PFSK-1 (cell line): Measurements from ENCODE around the gene ROBO4.

Experiments
- POLR2AphosphoS5 ChIP-seq: IDR thresholded peaks from 2 replicates; pipeline ENCODE4 v1.6.1; 2012; ENCODE audit warnings: low read depth, mild to moderate bottlenecking, control low read depth, low read length, moderate library complexity
- REST ChIP-seq, 2 experiments: IDR thresholded peaks; 2 replicates each; pipeline versions ENCODE4 v1.6.1 to v1.8.0; 2011 to 2012; ENCODE audit warnings: low read depth in 2 of 2, low read length in 2 of 2, control low read depth in 1 of 2, inconsistent platforms in 1 of 2, mild to moderate bottlenecking in 1 of 2, moderate library complexity in 1 of 2; ENCODE audit not compliant: insufficient read depth in 1 of 2
- SIN3A ChIP-seq: IDR thresholded peaks from 2 replicates; pipeline ENCODE4 v1.6.1; 2012; ENCODE audit warnings: mild to moderate bottlenecking, low read length, moderate library complexity, borderline replicate concordance; ENCODE audit not compliant: insufficient read depth
- TAF1 ChIP-seq: IDR thresholded peaks from 2 replicates; pipeline ENCODE4 v1.6.1; 2012; ENCODE audit warnings: low read length, control low read depth, borderline replicate concordance; ENCODE audit not compliant: insufficient read depth

- TF ChIP-seq SIN3A (no peak), REST (IDR thresholded peaks at IDR 0.05; ENCODE audit: insufficient read depth in 1 of 2, low read depth in 2 of 2, low read length in 2 of 2) (no peak), TAF1 (no peak), POLR2AphosphoS5 (no peak)
These were observed 22.3 kb downstream of the ROBO4 start for GRCh38 chr11:124875401-124875800.
